ENCODE measurements around the gene SHROOM3. TPM values are rescaled to one million over a fixed set of nuclear protein-coding genes. Genes with fewer than 3 reads are reported as not detected.
A peak's percentile ranks its signal among the peaks of the same experiment; 100 is the strongest.

The SHROOM3 gene
- total and polyA plus RNA-seq, 8 donors, result 6.1 to 212 (median 77.6) TPM

DNA sequence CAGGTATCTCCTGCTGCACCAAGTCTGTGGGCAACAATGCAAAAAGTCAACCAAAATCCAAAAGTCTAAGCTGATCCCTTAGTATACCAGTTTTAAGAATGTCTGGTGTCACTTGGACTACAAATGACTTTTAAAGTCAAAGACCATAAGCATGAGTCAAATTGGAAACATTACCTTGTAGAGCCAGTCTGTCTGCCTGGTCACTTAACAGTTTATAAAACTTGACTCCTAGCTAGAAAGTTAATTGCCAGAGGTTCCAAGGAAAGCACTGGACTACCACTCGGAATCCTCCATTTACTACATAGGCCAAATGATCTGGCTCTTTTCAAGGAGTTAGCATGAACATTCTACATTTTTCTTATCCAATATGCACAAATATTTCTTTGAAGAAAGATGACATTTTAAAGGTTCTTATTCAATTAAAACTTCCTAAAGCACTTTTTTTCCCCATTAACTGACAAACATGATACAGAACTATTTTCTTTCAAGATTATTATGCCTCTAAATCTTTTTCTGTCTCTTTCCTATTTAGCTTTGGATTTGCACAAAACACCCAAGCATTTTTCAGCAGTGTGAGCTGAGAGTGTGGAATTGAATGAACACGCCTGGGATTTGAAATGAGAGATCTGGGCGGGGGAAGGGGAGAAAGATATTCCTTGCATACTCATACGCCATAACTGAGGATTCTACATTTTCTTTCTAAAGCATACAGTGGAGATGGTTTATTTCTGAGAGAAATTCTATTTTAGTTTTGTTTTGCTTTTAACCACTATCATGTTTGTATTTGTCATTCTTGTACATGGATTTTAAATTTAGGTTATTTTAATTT lies 188.4 kb downstream of the SHROOM3 start:
- intact Hi-C loops (cut with DNase I; ENCODE audit: low total_unique reads), result no loop called here
- no peaks in the 10 kb centered on the region for H3K36me3 ChIP-seq
- peaks cover 13 to 64% (median 39%) of the 10 kb centered on the region in 4 donors for H3K4me1 ChIP-seq
- 62 to 78% (median 70%) methylated on average over 4 of the region's 4 CpGs for WGBS, 5 donors
- peak overlapping the region in 4 of 5 donors; percentile 75 to 87 (median 80) for H3K27ac ChIP-seq
- no peaks in the 10 kb centered on the region for H3K9me3 ChIP-seq
- peak overlapping the region in 1 of 4 donors; percentile 2 for H3K4me3 ChIP-seq
- peak in 1 of 2 donors; percentile 65 for DNase-seq
- no peaks in the 10 kb centered on the region for H3K27me3 ChIP-seq
- TF ChIP-seq POLR2AphosphoS5 (IDR thresholded peaks at IDR 0.05) (no peak), EP300 (IDR thresholded peaks at IDR 0.05) (no peak), POLR2A (IDR thresholded peaks at IDR 0.05) (no peak)
- TF ChIP-seq, protein P1, sequence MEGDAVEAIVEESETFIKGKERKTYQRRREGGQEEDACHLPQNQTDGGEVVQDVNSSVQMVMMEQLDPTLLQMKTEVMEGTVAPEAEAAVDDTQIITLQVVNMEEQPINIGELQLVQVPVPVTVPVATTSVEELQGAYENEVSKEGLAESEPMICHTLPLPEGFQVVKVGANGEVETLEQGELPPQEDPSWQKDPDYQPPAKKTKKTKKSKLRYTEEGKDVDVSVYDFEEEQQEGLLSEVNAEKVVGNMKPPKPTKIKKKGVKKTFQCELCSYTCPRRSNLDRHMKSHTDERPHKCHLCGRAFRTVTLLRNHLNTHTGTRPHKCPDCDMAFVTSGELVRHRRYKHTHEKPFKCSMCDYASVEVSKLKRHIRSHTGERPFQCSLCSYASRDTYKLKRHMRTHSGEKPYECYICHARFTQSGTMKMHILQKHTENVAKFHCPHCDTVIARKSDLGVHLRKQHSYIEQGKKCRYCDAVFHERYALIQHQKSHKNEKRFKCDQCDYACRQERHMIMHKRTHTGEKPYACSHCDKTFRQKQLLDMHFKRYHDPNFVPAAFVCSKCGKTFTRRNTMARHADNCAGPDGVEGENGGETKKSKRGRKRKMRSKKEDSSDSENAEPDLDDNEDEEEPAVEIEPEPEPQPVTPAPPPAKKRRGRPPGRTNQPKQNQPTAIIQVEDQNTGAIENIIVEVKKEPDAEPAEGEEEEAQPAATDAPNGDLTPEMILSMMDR (IDR thresholded peaks at IDR 0.05), result no peak

DNA sequence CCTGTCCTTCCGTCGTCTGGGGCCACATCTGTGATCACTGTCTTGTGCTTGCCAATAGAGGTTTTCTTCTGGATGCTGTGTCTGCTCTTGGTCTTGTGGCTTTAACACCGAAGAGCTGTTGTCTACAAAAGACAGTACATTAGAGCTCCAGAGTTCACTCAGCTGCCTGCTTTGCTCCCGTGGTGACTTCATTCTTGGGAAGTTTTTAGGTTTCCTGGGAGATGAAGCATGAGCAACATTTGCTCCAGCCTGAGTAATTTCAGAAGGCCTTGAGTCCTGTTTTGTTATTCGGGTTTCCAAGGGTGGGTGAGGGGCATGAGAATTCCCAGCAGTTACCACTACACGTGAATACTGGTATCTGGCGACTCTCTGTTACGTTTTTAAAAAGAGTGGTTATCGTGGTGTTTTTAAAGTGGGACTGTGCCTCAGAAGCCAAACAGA lies 189.2 kb downstream of the SHROOM3 start:
- Histone ChIP-seq H3K36me3 (no peaks in the 10 kb centered on the region), H3K27ac (peak overlapping the region in 4 of 5 donors; percentile 75 to 87 (median 80)), H3K4me3 (peak overlapping the region in 1 of 4 donors; percentile 2), H3K4me1 (peaks cover 13 to 64% (median 39%) of the 10 kb centered on the region in 4 donors), H3K27me3 (no peaks in the 10 kb centered on the region), H3K9me3 (no peaks in the 10 kb centered on the region)
- TF ChIP-seq, protein P1 (IDR thresholded peaks at IDR 0.05), result no peak
- TF ChIP-seq POLR2AphosphoS5 (IDR thresholded peaks at IDR 0.05), result peak in 2 of 3 donors; percentile 37 to 39
- WGBS, 5 donors, result 32 to 59% (median 53%) methylated on average over 9 of the region's 9 CpGs
- intact Hi-C loops (cut with DNase I; ENCODE audit: low total_unique reads), result no loop called here
- peak in 1 of 2 donors; percentile 92 for DNase-seq

DNA sequence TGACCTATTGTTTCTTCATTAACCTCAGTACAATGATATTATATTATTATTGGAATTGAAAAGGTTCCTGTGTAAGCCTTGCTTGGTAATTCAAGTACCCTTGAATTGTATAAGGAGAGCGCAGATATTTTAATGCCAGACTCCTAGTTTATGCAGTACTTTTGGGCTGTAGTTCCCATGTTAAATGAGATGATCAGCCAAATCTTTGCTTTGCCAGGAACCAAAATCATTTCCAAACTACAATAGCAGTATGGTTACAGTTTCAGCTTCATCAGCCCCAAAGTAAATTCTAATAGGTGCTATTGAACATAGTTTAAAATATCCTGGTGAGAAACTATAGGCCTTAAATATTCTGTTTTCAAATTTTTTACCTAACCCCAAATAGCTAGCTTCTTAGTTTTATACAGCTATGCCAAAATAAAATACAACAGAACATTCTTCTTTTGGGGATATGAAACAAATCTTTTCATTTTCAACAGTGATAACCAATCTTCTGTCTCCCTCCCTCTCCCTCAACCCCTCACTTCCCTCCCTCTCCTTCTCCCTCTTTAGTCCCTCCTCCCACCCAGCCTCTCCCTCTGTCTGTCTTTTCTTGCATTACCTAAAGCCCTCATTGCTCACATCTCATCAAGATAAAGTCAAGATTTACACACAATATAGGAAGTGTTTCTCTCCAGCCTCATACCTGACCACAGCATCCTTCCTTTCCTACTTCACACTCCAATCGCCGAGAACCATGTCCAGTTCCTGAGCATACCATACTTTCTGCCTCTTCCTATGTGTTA lies 190.1 kb downstream of the SHROOM3 start:
- intact Hi-C loops (cut with DNase I; ENCODE audit: low total_unique reads), result no loop called here
- Histone ChIP-seq H3K27me3 (no peaks in the 10 kb centered on the region), H3K4me3 (no peak overlapping the region), H3K27ac (peak overlapping the region in 4 of 5 donors; percentile 75 to 87 (median 80)), H3K4me1 (peaks cover 13 to 64% (median 39%) of the 10 kb centered on the region in 4 donors), H3K9me3 (no peaks in the 10 kb centered on the region), H3K36me3 (no peaks in the 10 kb centered on the region)
- TF ChIP-seq POLR2AphosphoS5 (IDR thresholded peaks at IDR 0.05), result no peak
- TF ChIP-seq, protein P1 (IDR thresholded peaks at IDR 0.05), result no peak
- DNase-seq, result no peak
- 78 to 92% (median 88%) methylated on average over 3 of the region's 3 CpGs for WGBS, 5 donors

DNA sequence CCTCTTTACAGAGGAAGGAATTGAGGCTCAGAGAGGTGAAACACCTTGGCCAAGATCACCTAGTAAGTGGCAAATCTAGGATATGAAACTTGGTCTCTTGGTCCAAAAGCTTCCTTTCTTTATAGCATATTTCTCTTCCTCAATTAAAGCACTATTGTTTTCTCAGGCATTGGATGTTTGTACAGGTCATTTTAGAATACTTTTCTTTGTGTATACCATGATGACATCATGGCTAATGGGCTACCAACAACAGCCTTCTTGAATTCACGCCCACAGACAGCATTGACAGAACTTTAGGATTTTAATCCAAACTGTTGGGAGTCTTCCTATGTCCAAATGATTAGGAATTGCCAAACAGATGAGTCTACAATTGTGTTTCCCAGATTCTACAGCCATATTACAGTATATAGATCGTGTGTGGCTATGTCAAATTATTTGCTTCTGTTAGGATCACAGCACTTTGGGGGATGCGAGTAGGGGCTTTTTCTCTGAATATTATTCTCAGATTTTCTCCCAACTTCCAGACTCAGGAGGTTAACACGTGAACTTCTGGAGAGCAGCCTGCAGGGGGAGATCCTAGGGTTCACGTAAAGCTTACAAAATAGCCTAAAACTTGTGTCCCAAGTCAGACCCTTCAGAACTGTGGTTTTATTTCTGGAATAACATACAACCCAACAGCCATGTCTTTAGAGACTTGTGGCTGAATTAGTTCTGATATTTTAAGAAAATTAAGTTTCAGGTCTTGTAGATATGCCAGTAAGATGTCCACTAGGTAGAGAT lies 191.8 kb downstream of the SHROOM3 start:
- TF ChIP-seq POLR2A (IDR thresholded peaks at IDR 0.05), result no peak
- TF ChIP-seq, protein P1 (IDR thresholded peaks at IDR 0.05), result no peak
- no peak for TF ChIP-seq EP300 (IDR thresholded peaks at IDR 0.05)
- no peak for TF ChIP-seq POLR2AphosphoS5 (IDR thresholded peaks at IDR 0.05)
- H3K9me3 ChIP-seq, result no peaks in the 10 kb centered on the region
- DNase-seq, result no peak
- H3K27me3 ChIP-seq, result no peaks in the 10 kb centered on the region
- peaks cover 8 to 47% (median 33%) of the 10 kb centered on the region in 4 donors for H3K4me1 ChIP-seq
- peak overlapping the region in 1 of 5 donors; percentile 27 for H3K27ac ChIP-seq
- intact Hi-C loops (cut with DNase I; ENCODE audit: low total_unique reads), result no loop called here
- no peaks in the 10 kb centered on the region for H3K36me3 ChIP-seq
- 85 to 91% (median 90%) methylated on average over 5 of the region's 5 CpGs for WGBS, 5 donors
- H3K4me3 ChIP-seq, result no peak overlapping the region

Data from stomach (tissue), 9 donors.